ENCODE results near the gene B4GALT4. TPM values are rescaled to one million over a fixed set of nuclear protein-coding genes. Genes with fewer than 3 reads are reported as not detected.

B4GALT4 gene
- polyA plus RNA-seq, 1 of the 3 experiments (the other 2 are of a cell fraction): 15.7 TPM

GRCh38 chr3:119225121-119225520 is 15.6 kb downstream of the B4GALT4 start:
- ChIA-PET CTCF (interaction anchor here (0.7 to 1.1 kb wide), 2 partner anchors 16 to 79 kb away, joined by 3 read pairs; partner anchors contain the start of gene TEX55), POLR2A (no interaction called here)
- no peak for DNase-seq
- Histone ChIP-seq H3K79me2 (ENCODE audit: insufficient read depth) (no peaks in the 10 kb centered on the region), H3K27me3 (ENCODE audit: insufficient read depth) (no peaks in the 10 kb centered on the region), H3K4me2 (no peak overlapping the region), H3K9me2 (no peaks in the 10 kb centered on the region), H3F3A (replicated peaks; ENCODE audit: insufficient read depth) (no peaks in the 10 kb centered on the region), H2AFZ (ENCODE audit: low read depth) (no peak overlapping the region), H3K9me3 (no peaks in the 10 kb centered on the region), H3K27ac (ENCODE audit: low read depth in 2 of 2, low read length in 1 of 2) (no peak overlapping the region), H3K36me3 (replicated peaks in 1 of 2; ENCODE audit: control insufficient read depth in 1 of 2, insufficient read depth in 2 of 2, low read length in 1 of 2) (peaks cover 29 to 78% of the 10 kb centered on the region in 2 experiments), H3K4me3 (ENCODE audit: low read depth in 2 of 2, low read length in 1 of 2) (no peak overlapping the region), H3K9ac (no peak overlapping the region), H3K4me1 (ENCODE audit: control insufficient read depth in 1 of 2, insufficient read depth in 2 of 2, low read depth in 1 of 2, low read length in 1 of 2) (peaks cover 0 to 2% of the 10 kb centered on the region in 2 experiments; a peak in 1 of 4 replicates), H4K20me1 (ENCODE audit: insufficient read depth) (no peaks in the 10 kb centered on the region)
- 92% methylated on average over 3 of the region's 3 CpGs for WGBS (ENCODE audit: low lambda C conversion rate)
- TF ChIP-seq USF2 (IDR thresholded peaks at IDR 0.05; ENCODE audit: borderline replicate concordance, low read depth, low read length) (no peak), ELF1 (IDR thresholded peaks at IDR 0.05) (no peak), EP300 (IDR thresholded peaks at IDR 0.05; ENCODE audit: borderline replicate concordance in 1 of 2, low read depth in 1 of 2, low read length in 1 of 2) (no peak), RCOR1 (IDR thresholded peaks at IDR 0.05; ENCODE audit: low read length) (no peak), CHD2 (IDR thresholded peaks at IDR 0.05; ENCODE audit: low read length, partially characterized antibody) (no peak)
- TF ChIP-seq, protein P1, sequence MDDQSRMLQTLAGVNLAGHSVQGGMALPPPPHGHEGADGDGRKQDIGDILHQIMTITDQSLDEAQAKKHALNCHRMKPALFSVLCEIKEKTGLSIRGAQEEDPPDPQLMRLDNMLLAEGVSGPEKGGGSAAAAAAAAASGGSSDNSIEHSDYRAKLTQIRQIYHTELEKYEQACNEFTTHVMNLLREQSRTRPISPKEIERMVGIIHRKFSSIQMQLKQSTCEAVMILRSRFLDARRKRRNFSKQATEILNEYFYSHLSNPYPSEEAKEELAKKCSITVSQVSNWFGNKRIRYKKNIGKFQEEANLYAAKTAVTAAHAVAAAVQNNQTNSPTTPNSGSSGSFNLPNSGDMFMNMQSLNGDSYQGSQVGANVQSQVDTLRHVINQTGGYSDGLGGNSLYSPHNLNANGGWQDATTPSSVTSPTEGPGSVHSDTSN (IDR thresholded peaks at IDR 0.05): no peak
- TF ChIP-seq, protein P2, sequence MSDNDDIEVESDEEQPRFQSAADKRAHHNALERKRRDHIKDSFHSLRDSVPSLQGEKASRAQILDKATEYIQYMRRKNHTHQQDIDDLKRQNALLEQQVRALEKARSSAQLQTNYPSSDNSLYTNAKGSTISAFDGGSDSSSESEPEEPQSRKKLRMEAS (IDR thresholded peaks at IDR 0.05; ENCODE audit: low read depth): no peak

DNA sequence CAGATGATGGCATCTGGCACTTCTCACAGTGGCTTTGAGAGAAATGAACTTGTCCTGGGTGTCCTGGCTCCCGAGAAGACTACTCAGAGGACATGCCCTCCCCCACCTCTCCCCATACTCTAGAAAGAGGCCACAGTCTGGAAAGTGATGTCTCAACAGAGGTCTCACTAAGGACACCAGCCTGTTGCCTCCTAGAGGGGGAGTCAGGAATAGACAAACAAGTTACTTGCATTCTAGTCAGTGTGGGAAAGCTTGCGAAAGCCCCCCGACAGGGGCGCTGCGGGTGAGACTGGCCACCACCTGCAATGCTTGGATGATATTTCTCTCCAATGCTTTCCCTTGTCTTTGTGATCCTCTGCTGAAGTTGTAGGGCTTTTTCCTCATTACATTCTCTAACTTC is 17.2 kb downstream of the B4GALT4 start:
- H3K4me2 ChIP-seq: no peak overlapping the region
- H3K27ac ChIP-seq (ENCODE audit: low read depth in 2 of 2, low read length in 1 of 2): no peak overlapping the region
- H3K79me2 ChIP-seq (ENCODE audit: insufficient read depth): no peaks in the 10 kb centered on the region
- no peaks in the 10 kb centered on the region for H3K27me3 ChIP-seq (ENCODE audit: insufficient read depth)
- H3K36me3 ChIP-seq (replicated peaks in 1 of 2; ENCODE audit: control insufficient read depth in 1 of 2, insufficient read depth in 2 of 2, low read length in 1 of 2): peaks cover 19 to 77% of the 10 kb centered on the region in 2 experiments
- H3K4me1 ChIP-seq (ENCODE audit: control insufficient read depth in 1 of 2, insufficient read depth in 2 of 2, low read depth in 1 of 2, low read length in 1 of 2): peaks cover 0 to 2% of the 10 kb centered on the region in 2 experiments; a peak in 1 of 4 replicates
- ChIA-PET CTCF (interaction anchor here (0.8 to 1.2 kb wide), 3 partner anchors 18 to 341 kb away, joined by 3 read pairs; partner anchors contain the start of gene B4GALT4), POLR2A (no interaction called here)
- H4K20me1 ChIP-seq (ENCODE audit: insufficient read depth): no peaks in the 10 kb centered on the region
- 87% methylated on average over 5 of the region's 5 CpGs for WGBS (ENCODE audit: low lambda C conversion rate)
- no peak overlapping the region for H3K4me3 ChIP-seq (ENCODE audit: low read depth in 2 of 2, low read length in 1 of 2)
- DNase-seq: no peak
- no peaks in the 10 kb centered on the region for H3F3A ChIP-seq (replicated peaks; ENCODE audit: insufficient read depth)
- no peak overlapping the region for H3K9ac ChIP-seq
- H2AFZ ChIP-seq (ENCODE audit: low read depth): no peak overlapping the region
- no peaks in the 10 kb centered on the region for H3K9me3 ChIP-seq
- no peaks in the 10 kb centered on the region for H3K9me2 ChIP-seq
- TF ChIP-seq, protein P3, sequence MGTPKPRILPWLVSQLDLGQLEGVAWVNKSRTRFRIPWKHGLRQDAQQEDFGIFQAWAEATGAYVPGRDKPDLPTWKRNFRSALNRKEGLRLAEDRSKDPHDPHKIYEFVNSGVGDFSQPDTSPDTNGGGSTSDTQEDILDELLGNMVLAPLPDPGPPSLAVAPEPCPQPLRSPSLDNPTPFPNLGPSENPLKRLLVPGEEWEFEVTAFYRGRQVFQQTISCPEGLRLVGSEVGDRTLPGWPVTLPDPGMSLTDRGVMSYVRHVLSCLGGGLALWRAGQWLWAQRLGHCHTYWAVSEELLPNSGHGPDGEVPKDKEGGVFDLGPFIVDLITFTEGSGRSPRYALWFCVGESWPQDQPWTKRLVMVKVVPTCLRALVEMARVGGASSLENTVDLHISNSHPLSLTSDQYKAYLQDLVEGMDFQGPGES (IDR thresholded peaks at IDR 0.05; ENCODE audit: low read depth, low read length): no peak
- TF ChIP-seq RCOR1 (IDR thresholded peaks at IDR 0.05; ENCODE audit: low read length) (no peak), SMC3 (IDR thresholded peaks at IDR 0.05; ENCODE audit: low read depth, low read length) (no peak), YY1 (IDR thresholded peaks at IDR 0.05; ENCODE audit: low read depth) (no peak), SIN3A (IDR thresholded peaks at IDR 0.05; ENCODE audit: borderline replicate concordance, low read depth, low read length) (no peak), ELF1 (IDR thresholded peaks at IDR 0.05) (no peak), NRF1 (IDR thresholded peaks at IDR 0.05; ENCODE audit: low read depth, low read length) (no peak), TCF12 (IDR thresholded peaks at IDR 0.05) (no peak), USF2 (IDR thresholded peaks at IDR 0.05; ENCODE audit: borderline replicate concordance, low read depth, low read length) (no peak), TEAD4 (IDR thresholded peaks at IDR 0.05; ENCODE audit: borderline replicate concordance, insufficient read depth) (no peak), MXI1 (IDR thresholded peaks at IDR 0.05; ENCODE audit: low read depth, low read length) (no peak), RFX5 (IDR thresholded peaks at IDR 0.05; ENCODE audit: low read length) (no peak), RAD21 (IDR thresholded peaks at IDR 0.05; ENCODE audit: low read length) (no peak), FOSL2 (IDR thresholded peaks at IDR 0.05; ENCODE audit: borderline replicate concordance, low read depth) (no peak), JUND (IDR thresholded peaks at IDR 0.05) (no peak), TAF1 (IDR thresholded peaks at IDR 0.05; ENCODE audit: borderline replicate concordance, low read depth, low read length) (no peak), NFIC (IDR thresholded peaks at IDR 0.05; ENCODE audit: borderline replicate concordance) (no peak)
- TF ChIP-seq, protein P2 (IDR thresholded peaks at IDR 0.05; ENCODE audit: low read depth): no peak
